Right lobe of liver (tissue), 6 donors: ENCODE results near the gene FADS1. TPM values are rescaled to one million over a fixed set of nuclear protein-coding genes. Genes with fewer than 3 reads are reported as not detected.
A peak's percentile ranks its signal among the peaks of the same experiment; 100 is the strongest.

Experiments
- ATAC-seq, 4 donors: fragments of 200-7000 bp; cut with Tn5 transposase; one replicate each; pipeline ENCODE4 v1.9.1; 2020; ENCODE audit warnings: mild to moderate bottlenecking in 4 of 4, moderate library complexity in 4 of 4
- DNase-seq, 3 donors: peaks; one replicate each; pipeline ENCODE4 v3.0.0-alpha.2; 2020
- H3K27ac ChIP-seq, 3 donors: fragments of 200-600 bp; one replicate each; pipeline ENCODE4 v1.8.0; 2022
- H3K27me3 ChIP-seq, 2 donors: fragments of 200-600 bp; one replicate each; pipeline ENCODE4 v1.8.0; 2022
- H3K36me3 ChIP-seq, 4 donors: fragments of 200-600 bp; sonication (generic) in 1 of 4; one replicate each; pipeline versions ENCODE4 v1.5.1 to v1.8.0; 2017 to 2022; ENCODE audit warnings: control low read depth in 1 of 4
- H3K4me1 ChIP-seq, 4 donors: fragments of 200-600 bp; sonication (generic) in 1 of 4; one replicate each; pipeline versions ENCODE4 v1.5.1 to v1.8.0; 2017 to 2022; ENCODE audit warnings: control low read depth in 1 of 4
- H3K4me3 ChIP-seq, 3 donors: fragments of 200-600 bp; one replicate each; pipeline ENCODE4 v1.8.0; 2022
- H3K9me3 ChIP-seq, 4 donors: fragments of 200-600 bp; sonication (generic) in 1 of 4; one replicate each; pipeline versions ENCODE4 v1.5.1 to v1.8.0; 2017 to 2022; ENCODE audit warnings: control low read depth in 1 of 4
- CTCF ChIP-seq, 4 donors: fragments of 200-600 bp in 3 of 4; fragments of 450-650 bp in 1 of 4; IDR thresholded peaks; one replicate each; pipeline versions ENCODE4 v1.5.1 to v1.8.0; 2016 to 2022; ENCODE audit warnings: antibody characterized with exemption in 4 of 4, mild to moderate bottlenecking in 2 of 4
- POLR2A ChIP-seq: fragments of 450-650 bp; IDR thresholded peaks from one replicate; pipeline ENCODE4 v1.6.1; 2017; ENCODE audit warnings: antibody characterized with exemption, mild to moderate bottlenecking
- WGBS: methylation state at CpG from one replicate; pipeline ENCODE4 v1.1.6; 2018; ENCODE audit warnings: low coverage, low lambda C conversion rate; ENCODE audit not compliant: insufficient coverage; ENCODE audit errors: missing lambda C conversion rate; 5-methylcytosine and 5-hydroxymethylcytosine counted together
- intact Hi-C, 2 donors: fragments of 100-400 bp; cut with DNase I; formaldehyde crosslinking; loops; one replicate each; pipeline versions ENCODE4 v1.11.2 to v1.14.1; 2022
- total RNA-seq, 6 experiments: library from RNA; depleted of rRNA in 2 of 6; stranded (reverse); fragments of >200 nt in 2 of 6; fragmentation: NEBNext Ultra II Directional in 3 of 6; extraction: Animal tissue kit (Norgen Biotek cat#: 25700) in 3 of 6; gene quantifications; one replicate each; pipeline versions ENCODE4 v1.1.0 to v1.2.4, GENCODE V29; 2016 to 2023
- donor health status: DM: no; HTN: yes; CAD: no.
- donor health status: DM: no; HTN: no; CAD: no.
- donor health status: DM: no; HTN: no; CAD: no.
- donor health status: DM: no; HTN: yes; CAD: no.
- donor health status: DM: no; HTN: yes; CAD: no.

Gene FADS1
- total RNA-seq, 6 experiments from 2014 or later: 18.3 to 87.6 (median 34.8) TPM

GRCh38 chr11:61833471-61833870 lies 16.7 kb upstream of the FADS1 start:
- no peaks in the 10 kb centered on the region for H3K9me3 ChIP-seq
- DNase-seq (no peak), ATAC-seq (no peak)
- no peaks in the 10 kb centered on the region for H3K27me3 ChIP-seq
- WGBS: 90% methylated on average over 8 of the region's 11 CpGs
- no peak overlapping the region for H3K27ac ChIP-seq
- H3K36me3 ChIP-seq: no peaks in the 10 kb centered on the region
- TF ChIP-seq CTCF (IDR thresholded peaks at IDR 0.05) (no peak), POLR2A (no peak)
- peaks cover 0 to 20% (median 9%) of the 10 kb centered on the region in 4 donors for H3K4me1 ChIP-seq
- intact Hi-C loops: no loop called here
- H3K4me3 ChIP-seq: no peak overlapping the region

- peaks cover 0 to 20% (median 9%) of the 10 kb centered on the region in 4 donors for H3K4me1 ChIP-seq
- intact Hi-C loops: no loop called here
- H3K27ac ChIP-seq: no peak overlapping the region
- H3K36me3 ChIP-seq: no peaks in the 10 kb centered on the region
- H3K4me3 ChIP-seq: no peak overlapping the region
- no peaks in the 10 kb centered on the region for H3K9me3 ChIP-seq
- H3K27me3 ChIP-seq: no peaks in the 10 kb centered on the region
- ATAC-seq (peak in 3 of 4 donors; percentile 14 to 73 (median 52)), DNase-seq (peak; percentile 41 to 74 (median 65))
- WGBS: 40% methylated on average over 6 of the region's 7 CpGs
- TF ChIP-seq POLR2A: no peak
- TF ChIP-seq CTCF (IDR thresholded peaks at IDR 0.05): no peak
Observed at GRCh38 chr11:61832754-61833153, 16.0 kb upstream of the FADS1 start.

DNA sequence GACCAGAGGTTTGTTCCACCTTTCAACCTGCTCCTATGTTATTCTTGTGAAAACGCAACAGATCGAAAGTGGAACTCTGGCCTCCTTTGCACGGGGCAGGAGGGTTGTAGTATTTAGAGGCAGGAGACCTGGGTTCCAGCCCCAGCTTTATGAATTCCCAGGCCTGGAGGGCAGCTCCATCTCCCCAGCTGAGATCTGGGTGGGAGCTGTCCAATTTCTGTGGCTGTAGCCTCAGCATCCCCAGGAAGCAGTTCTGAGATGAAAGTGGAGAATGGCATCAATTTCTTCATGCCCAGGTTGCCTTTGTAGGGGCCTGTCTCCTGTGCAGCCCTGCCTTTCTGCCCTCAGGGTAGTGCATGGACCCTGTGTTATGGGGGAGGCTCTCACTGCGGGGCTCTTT lies 15.4 kb upstream of the FADS1 start:
- TF ChIP-seq CTCF (IDR thresholded peaks at IDR 0.05) (no peak), POLR2A (no peak)
- H3K27ac ChIP-seq: no peak overlapping the region
- no peaks in the 10 kb centered on the region for H3K27me3 ChIP-seq
- no peaks in the 10 kb centered on the region for H3K9me3 ChIP-seq
- intact Hi-C loops: no loop called here
- peaks cover 0 to 20% (median 9%) of the 10 kb centered on the region in 4 donors for H3K4me1 ChIP-seq
- no peak overlapping the region for H3K4me3 ChIP-seq
- 37% methylated on average over 3 of the region's 4 CpGs for WGBS
- ATAC-seq (no peak), DNase-seq (no peak)
- H3K36me3 ChIP-seq: no peaks in the 10 kb centered on the region

DNA sequence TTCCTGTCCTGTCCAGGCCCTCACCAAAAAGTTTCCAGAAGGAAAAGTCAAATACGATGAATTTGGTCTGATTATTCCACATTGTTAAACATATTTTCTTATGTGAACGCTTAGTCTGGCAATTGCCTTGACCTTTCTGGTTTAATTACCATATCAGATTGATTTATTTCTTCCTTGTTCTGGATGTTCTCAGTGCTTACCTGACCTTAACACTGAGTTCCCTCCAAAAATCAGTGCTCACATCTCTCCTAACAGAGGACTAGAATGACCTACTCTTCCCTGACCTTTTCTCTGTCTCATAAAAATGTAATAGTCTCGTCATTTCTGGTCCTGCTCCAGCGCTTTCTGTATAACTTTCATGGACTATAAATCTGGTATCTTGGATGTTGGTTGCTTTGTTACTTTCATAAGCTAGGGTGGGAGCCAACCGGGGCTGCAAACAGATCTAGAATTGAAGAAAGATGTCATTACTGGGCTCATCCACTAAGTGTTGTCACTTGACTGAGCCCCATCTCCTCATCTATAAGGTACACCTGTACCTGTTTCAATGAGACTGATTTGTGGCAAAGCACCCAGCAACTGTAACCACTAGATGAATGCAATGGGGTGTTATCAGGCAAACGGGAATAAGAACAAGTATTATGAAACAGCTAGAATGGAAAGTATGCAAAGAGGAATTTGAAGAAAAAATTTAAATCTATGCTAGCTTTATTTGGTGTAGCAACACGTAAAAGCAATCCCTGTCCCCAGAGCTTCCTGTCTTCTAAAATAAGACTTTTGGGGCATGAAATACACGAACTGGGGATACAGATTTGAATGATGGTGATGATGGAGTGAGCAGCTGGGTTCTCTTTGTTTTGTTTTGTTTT lies 13.7 kb upstream of the FADS1 start:
- no peaks in the 10 kb centered on the region for H3K27me3 ChIP-seq
- ATAC-seq (no peak), DNase-seq (no peak)
- H3K9me3 ChIP-seq: no peaks in the 10 kb centered on the region
- intact Hi-C loops: no loop called here
- H3K36me3 ChIP-seq: no peaks in the 10 kb centered on the region
- peaks cover 0 to 20% (median 9%) of the 10 kb centered on the region in 4 donors for H3K4me1 ChIP-seq
- TF ChIP-seq CTCF (IDR thresholded peaks at IDR 0.05) (no peak), POLR2A (no peak)
- H3K4me3 ChIP-seq: no peak overlapping the region
- 37% methylated on average over 8 of the region's 8 CpGs for WGBS
- H3K27ac ChIP-seq: peak overlapping the region in 1 of 3 donors; percentile 64
